ENCODE results near the gene RTKN.
A peak's percentile ranks its signal among the peaks of the same experiment; 100 is the strongest.
"Not testable (repeated sequence)": the region's sequence is repeated elsewhere in the genome, so short reads cannot be mapped to it uniquely, and the experiment has no call there.

Gene RTKN

DNA sequence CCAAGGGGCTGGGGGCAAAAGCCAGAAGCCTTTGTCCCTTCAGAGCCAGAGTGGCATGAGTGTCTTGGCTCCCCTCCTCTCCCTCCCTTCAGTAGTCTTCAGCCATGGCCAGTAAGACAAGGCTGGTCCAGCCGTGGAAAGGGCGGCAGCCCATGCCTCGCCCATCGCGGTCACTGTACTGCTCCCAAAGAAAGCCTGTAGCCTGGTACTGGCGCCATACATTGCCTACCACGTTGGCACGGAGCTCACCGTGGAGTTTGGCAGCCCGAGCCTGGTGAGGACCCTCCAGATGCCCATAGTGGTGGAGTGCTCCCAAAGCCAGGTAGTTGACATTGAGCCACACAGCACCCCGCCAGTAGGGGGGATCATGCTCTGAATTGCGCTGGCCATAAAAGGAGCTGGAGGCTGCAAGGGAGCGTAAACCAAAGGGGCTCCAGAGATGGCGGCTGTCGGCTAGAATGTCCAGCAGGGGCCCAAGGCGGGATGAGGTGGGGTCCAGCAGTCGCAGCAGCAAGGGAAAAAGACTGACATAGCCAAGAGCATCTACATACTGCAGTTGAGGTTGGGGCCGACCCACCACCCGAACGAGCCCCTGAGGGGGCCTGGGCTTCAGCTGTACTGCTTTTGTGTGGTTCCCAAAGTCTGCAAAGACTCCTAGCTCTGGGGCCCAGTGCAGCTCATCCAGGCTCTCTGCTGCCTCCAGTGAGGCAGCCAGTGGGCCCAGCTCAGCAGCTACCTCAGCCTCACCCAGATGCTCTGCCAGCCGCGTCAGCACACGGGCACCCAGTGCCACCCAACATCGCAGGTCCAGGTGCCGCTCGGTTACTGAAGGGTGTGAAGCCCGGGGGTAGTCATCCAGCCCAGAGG, 19.7 kb upstream of the RTKN start:
- DNase-seq = no peak

DNA sequence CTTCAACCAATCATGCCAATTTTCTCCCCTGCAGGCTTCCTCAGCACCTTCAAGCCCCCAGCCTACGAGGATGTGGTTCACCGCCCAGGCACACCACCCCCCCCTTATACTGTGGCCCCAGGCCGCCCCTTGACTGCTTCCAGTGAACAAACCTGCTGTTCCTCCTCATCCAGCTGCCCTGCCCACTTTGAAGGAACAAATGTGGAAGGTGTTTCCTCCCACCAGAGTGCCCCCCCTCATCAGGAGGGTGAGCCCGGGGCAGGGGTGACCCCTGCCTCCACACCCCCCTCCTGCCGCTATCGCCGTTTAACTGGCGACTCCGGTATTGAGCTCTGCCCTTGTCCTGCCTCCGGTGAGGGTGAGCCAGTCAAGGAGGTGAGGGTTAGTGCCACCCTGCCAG, 18.4 kb upstream of the RTKN start:
- not testable (repeated sequence) for DNase-seq

DNA sequence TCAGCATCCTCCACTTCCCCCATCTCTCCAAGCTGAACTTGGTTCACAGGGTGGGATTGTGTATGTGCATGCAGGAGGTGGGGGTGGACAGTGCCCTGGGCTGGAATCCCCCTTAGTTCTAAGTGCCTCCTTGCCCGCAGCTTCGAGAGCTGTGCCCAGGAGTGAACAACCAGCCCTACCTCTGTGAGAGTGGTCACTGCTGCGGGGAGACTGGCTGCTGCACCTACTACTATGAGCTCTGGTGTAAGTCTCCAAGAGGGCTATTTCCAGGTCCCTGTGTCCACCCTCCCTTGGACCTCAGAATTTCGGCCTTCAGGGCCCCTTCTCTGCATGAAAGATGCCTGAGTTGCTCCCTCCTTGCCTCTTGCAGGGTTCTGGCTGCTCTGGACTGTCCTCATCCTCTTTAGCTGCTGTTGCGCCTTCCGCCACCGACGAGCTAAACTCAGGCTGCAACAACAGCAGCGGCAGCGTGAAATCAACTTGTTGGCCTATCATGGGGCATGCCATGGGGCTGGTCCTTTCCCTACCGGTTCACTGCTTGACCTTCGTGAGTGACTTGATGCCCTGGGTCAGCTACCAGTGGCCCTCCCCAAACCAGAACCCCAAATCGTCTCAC, 17.9 kb upstream of the RTKN start:
- DNase-seq = not testable (repeated sequence)

DNA sequence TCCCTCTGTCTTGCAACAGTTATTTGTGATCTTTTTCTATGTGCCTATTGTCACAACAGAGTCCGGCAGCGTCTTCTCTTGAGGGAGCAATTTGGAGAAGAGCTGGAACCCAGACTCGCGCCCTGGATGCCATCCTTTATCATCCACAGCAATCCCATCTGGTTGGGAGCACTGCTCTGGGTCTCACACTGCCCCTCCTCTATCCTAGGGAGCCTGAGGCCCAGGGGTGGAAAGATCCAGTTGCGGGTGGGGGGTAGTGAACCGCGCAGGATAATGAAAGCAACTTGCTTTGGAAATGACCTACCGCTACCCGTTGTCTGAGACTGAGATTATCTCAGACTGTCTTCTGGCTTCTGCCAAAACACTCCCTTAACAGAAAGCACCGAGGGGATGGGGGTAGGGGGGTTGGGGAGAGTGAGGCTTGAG, 17.2 kb upstream of the RTKN start:
- DNase-seq = no peak

DNA sequence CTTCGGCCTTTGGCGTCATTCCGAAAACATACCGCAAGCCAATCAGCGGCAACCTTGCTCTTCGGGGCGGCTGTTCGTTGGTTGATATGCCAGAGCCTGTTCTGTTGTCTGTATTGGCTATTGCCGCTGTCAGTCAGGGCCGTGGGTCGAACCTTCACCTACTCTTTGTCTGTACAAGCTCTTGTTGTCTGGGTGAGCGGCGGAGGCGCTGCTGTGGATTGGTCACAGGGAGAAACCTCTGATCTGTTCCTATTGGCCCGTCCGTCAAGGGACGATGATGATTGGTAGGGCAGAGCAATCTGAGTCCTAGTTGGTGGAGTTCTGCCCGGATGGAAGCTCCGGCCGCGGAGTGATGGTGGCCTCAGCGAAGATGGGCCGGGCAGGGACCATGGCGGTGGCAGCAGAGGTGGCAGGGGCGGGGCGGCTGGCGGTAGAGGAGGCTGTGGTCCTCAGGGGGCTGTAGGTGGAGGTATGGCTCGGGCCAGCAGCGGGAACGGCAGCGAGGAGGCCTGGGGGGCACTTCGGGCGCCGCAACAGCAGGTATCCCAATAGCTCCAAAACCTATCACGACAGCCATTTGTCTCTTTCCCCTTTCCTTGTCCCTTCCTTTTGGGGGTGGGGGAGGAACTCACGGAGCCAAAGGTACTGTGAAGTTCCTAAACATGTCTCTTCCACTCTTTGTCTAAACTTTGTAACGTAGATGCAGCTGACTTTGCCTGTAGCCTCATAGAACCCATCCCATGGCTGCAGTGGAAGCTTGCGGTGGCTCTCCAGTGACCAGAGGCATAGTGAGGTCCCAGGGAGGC, 16.6 kb upstream of the RTKN start, which contains the start of gene WBP1:
Gene WBP1, plus strand, starts transcription at position 307 of the 806 bp plus-strand sequence. Its CDS starts 165 bp downstream, at position 472.
- DNase-seq = peak; percentile 97

DNA sequence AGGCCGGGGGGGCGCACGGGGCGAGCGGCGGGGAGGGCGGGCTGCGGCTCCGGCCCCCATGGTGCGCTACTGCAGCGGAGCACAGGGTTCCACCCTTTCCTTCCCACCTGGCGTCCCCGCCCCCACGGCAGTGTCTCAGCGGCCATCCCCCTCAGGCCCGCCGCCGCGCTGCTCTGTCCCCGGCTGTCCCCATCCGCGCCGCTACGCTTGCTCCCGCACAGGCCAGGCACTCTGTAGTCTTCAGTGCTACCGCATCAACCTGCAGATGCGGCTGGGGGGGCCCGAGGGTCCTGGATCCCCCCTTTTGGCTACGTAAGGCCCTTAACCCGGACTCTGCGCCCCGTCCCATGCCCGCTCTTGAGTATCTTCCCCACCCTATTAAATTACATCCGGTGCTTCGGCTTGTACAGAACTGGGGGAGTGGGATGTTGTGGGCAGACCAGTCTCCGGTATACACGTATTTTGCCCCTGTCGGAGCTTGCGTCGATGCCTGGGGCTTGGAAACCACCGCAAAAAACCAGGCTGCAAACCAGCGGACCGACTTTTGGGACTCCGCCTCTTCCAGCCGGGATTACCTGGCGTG, 15.9 kb upstream of the RTKN start:
- peak; percentile 79 for DNase-seq

DNA sequence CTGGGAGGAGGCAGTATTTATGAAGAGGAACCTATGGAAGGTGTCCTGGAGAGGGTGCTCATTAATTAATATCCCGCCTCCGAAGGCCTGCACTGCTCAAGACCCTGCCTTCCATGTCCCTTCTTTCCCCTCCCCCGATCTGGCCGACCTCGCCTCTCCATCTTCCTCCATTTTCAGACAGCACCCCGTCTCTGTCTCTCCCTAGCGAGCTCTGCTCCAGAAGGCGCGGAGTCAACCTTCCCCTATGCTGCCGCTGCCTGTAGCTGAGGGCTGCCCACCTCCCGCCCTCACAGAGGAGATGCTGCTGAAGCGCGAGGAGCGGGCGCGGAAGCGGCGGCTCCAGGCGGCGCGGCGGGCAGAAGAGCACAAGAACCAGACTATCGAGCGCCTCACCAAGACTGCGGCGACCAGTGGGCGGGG, 15.4 kb upstream of the RTKN start:
- no peak for DNase-seq

DNA sequence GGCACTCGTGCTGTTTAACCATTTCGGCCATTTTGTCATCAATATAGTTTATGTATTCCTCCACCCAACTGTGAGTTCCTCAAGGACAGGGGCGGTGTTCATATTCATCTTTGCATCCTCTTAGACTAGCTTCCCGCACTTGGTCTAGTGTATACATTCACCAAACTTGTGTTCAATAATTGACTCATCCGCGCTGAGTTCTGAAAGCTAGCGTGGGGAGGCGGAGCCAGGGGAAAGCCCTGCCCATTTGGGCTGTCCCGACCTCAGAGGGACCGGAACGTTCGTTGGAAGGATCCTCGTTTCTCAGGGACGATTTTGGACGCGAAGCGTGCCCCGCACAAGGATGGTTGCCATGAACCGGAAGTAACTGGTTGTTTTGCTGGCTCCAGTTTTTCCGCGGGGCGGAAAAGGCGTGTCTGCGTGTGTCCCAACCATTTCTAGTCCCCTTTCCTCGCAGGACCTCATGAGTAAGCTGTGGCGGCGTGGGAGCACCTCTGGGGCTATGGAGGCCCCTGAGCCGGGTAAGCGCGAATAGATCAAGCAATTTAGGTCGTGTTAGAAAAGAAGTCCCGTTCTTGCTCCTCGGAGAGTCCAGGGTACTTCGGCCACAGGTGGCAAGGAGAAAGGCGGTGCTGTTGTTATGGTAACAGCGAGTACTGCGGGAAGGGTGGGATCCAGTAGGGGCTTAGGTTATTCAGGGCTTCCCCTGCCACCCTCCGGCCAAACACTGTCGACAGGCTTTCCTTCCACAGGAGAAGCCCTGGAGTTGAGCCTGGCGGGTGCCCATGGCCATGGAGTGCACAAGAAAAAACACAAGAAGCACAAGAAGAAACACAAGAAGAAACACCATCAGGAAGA, 13.1 kb upstream of the RTKN start, which contains the start of gene INO80B:
Gene INO80B, plus strand, starts transcription at position 434 of the 858 bp plus-strand sequence. Its CDS starts 30 bp downstream, at position 464.
- DNase-seq = peak; percentile 96

DNA sequence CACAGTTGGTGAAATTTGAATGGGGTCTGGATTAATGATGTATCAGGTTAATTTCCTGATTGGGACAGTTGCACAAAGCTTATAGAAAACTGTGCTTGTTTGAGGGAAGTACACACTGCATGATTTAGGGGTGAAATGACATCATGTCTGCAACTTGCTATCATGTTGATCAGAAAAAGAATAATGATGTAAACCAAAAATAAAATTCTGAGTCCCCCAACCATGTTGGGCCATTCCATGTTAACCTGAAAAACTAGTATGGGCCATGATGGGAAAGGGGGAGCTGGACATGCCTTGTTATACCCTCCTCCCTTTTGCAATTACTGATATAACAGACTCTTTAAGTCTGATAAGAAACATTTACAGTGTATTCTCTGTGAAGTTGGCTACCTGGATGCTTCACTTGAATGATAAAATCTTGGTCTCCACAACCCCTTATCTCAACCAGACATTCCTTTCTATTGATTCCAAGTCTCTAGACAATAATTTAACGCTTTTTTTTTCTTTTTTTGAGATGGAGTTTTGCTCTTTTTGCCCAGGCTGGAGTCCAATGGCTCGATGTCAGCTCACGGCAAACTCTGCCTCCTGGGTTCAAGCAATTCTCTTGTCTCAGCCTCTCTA, 8.9 kb upstream of the RTKN start:
- DNase-seq = no peak

DNA sequence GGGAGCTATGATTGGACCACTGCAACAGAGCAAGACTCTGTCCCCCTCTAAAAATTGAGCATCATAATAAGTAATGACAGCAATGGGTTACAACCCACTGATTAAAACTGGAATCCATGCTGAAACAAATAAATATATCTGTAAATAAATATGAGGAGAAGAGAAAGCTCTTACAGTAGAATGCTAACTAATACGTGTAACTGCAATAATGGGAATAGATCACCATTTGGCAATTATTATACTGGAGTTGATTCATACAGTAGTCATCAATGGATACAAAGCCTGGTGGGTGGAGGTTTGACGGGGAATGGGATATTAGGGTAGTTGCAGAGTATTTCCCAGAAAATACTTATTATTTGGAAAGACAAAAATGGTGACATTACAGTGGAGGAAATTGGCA, 7.0 kb upstream of the RTKN start:
- DNase-seq = no peak

DNA sequence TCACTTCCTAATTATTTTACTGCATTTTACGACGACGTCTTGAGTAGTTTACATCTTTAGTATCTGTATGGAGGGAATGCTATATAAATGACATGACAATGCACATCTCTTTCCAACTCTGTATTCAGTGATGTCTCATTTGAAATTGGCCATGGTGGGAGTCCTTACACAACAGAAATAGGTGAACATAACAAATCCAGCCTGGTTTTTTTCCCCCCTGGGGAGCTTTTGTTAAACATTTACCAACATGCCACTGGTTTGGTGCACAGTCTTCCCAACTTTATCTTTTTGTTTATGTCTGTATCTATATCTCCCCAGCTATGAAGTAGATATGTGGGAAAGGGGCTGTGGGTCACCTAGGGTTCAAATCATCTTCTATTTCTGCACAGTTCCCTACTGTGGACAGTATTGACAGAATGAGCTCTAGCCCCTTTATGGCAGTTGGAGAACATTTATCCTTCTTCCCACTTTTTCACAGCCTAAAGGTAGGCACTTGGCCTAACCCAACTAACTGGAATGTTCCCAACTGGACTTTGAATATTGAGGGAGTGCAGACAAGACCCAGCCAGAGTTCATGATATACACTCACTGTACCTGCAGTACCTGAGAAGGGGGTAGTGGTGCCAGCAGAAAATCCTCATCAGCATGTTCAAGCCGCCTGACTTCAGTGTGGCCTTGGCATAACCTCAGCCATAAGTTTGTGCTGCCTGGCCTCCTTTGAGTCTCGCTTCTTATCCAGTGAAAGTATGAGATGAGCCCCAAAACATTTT, 5.7 kb upstream of the RTKN start:
- DNase-seq = no peak

DNA sequence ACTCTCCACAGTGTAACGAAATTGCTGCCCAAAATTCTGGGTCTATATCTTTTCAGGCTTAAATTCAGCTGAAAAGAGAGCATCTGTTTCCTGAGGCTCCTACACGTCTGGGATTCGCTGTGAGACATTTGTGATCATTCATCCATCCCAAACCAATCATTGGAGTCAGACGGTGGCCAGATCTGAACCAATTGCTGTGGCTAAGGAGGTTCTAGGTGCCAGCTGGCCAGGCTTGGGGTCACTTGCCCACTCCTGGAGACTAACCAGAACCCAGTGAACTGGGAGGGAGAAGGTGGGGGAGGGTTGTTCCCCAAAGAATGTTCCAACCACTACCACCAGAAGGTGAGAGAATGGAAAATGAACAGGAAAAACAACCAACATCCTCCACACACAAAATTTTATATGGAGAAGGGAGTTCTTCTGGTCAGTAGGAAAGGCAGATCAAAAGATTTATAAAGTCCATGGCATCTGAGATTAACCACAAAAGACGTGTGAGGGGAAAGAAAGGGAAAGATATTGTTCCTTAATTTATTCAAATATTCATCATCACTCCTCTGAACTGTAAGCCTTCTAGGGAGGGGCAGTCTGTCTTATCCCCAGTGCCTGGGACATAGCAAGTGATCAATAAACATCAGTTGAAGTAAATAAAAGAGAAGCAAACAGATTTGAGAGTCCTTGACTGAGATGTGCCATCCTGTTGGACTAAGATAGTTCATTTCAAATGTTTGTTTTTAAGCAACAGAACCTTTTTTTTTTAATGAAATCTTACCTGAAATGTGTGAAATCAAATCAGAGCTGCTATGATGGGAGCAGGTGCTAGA, 3.0 kb upstream of the RTKN start:
- DNase-seq = no peak

DNA sequence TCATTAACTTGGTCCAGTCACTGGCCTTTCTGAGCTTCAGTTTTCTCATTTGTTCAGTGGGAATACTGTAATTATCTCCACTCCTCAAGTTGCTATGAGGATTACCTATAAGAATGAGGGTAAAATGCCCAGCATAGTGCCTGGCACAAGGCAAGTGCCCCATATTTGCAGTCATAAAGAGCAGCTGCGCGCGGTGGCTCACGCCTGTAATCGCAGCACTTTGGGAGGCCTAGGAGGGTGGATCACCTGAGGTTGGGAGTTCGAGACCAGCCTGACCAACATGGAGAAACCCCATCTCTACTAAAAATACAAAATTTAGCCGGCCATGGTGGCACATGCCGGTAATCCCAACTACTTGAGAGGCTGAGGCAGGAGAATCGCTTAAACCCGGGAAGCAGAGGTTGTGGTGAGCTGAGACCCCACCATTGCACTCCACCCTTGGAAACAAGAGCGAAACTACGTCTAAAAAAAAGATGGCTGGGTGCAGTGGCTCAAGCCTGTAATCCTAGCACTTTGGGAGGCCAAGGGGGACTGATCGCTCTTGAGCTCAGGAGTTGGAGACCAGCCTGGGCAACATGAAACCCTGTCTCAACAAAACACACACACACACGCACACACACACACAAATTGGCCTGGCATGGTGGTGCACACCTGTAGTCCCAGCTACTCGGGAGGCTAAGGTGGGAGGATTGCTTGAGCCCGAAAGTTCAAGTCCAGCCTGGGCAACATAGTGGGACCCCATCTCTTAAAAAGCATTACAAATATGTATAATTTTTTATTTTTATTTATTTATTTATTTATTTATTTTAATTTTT, 953 bp upstream of the RTKN start:
- DNase-seq = not testable (repeated sequence)

DNA sequence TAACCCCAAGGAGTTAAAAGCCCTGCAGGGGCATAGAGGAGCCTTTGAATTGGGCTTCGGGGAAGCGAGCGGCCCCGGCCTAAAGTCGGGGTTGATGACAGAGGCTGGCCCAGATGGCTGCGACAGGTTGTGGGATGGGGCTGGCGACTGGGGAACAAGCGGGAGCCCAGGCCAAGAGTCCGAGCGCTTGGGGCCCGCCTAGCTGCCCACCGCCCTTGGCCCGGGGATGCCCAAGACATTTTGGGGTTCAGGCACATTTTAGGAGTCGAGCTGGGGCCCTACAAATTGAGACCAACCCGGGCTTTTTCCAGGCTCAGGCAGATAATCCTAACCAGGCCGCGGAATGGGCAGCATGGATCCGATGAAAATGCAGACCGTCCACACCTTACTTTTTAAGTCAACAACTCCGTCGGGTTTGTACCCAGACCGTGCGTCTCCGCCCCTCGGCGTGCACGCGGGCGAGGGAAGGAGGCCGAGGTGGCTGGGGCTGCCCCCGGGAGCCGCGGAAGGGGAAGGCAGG, 507 bp downstream of the RTKN start:
- DNase-seq = no peak

DNA sequence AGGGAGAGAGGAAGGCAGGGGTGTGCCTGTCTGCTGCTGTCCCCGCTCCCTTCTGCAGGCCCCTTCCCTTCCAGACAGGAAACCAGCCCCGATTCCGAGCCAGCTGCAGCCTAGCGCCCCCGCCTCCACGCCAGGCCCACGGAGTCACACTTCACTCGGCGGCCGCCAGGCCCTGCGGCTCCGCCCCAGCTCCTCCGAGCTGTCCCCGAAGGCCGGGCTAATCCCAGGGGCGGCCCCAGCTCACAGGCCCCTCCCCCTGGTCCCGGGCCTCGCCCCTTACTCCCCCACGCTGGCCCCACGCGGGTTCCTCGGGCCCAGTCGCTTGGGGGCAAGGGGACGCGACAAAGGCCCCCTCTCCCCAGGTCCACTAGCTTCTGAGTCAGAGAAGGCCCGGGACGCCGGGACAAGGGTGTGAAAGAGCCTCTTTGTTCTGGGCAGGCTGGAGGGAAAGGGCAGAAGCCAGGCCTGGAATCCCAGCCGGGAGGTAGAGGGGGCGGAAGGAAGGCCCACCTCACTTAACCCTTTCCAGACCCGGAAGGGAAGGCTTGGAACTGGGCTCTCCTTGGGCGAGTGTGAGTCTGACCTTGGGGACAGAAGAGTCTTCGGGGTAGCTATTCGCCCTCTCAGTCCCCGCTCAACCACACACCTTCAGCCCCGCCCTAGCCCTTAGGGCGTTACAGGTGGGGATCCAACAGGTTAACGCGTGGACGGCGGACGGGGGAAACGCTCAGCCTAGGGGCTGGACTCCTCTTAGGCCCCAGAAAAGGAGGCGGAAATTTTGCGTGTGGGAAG, 1.2 kb downstream of the RTKN start:
- peak; percentile 21 for DNase-seq

DNA sequence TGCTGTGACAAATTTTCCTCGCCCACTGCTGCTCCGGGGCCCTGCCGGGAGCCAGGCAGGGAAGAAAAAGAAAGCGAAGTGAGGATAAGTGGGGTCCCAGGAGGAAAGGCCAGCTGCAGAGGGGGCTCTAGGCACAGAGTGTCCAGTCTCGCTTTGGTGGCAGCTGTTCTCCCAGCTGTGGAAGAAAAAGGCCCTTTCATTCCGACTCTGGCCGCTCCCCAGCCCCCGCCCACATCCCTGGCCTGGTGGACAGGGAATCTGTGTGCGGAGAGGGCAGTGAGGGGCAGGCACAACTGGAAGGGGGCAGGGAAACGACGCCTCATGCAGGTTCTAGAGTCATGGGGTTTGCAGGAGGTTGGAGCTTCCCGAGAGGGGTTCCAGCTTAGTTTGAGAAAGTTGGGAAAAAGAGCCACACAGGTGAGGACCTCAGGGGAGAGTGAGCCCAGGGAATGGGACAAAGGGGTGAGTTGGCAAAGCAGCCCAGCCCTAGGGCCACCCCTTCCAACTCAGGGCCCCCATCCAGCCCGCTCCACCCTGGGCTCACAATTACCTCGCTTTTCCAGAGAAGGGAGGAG, 1.8 kb downstream of the RTKN start:
- DNase-seq = no peak

DNA sequence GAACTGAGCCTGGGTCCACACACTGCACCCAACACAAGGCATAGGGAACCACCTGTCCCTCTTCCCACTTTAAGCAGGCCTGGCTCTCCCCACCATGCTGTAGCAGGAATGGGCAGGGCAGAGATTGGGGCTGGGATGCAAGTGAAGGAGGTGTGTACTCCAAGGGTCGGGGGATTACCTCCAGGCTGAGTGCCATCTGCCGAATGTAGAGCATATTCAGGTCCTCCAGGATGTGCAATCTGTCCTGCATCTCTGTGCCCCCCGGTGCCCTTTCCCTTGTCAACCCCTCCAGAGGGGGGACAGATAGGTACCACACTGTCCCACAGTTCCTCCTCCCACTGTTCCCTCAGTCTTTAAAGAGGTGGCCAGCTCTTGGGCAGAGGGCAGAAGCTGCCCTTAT, 2.4 kb downstream of the RTKN start:
- DNase-seq = no peak

Data from activated CD4-positive, alpha-beta T cell treated with anti-CD3 and anti-CD28 coated beads, Interleukin-2, amount 50 U/mL, for 1 hour (primary cell).